H1 (cell line): ENCODE data around the gene DIP2C. TPM values are rescaled to one million over a fixed set of nuclear protein-coding genes. Genes with fewer than 3 reads are reported as not detected.

Experiments used
- CTCF ChIA-PET: fragments of 300-600 bp; sonication (Branson Sonifier 250); formaldehyde crosslinking; loops from one replicate; lab custom pipeline; 2021; ENCODE audit not compliant: partially characterized antibody; lab: Charles Lee
- POLR2A ChIA-PET: fragments of 300-600 bp; sonication (Branson Sonifier 250); formaldehyde crosslinking; loops from one replicate; lab custom pipeline; 2021; ENCODE audit warnings: inconsistent platforms; ENCODE audit not compliant: partially characterized antibody; lab: Charles Lee
- DNase-seq, 2 experiments: peaks; one replicate each; pipeline versions ENCODE4 v3.0.0 to v3.0.0-alpha.2; 2010 to 2022; ENCODE audit warnings: low spot score in 2 of 2, low read depth in 1 of 2, mixed read lengths in 1 of 2
- FAIRE-seq: peaks from 2 replicates; lab custom pipeline; 2011; peaks lifted over from hg19 to GRCh38; lab: Jason Lieb, UNC
- H2AFZ ChIP-seq: 2 replicates; pipeline ENCODE4 v1.8.1; 2012; ENCODE audit warnings: low read length, inconsistent platforms
- H2AK5ac ChIP-seq: 2 replicates; pipeline ENCODE4 v1.6.1; 2013; ENCODE audit warnings: low read depth, low read length
- H2BK120ac ChIP-seq: replicated peaks from 2 replicates; pipeline ENCODE3; 2013; ENCODE audit warnings: low read depth, low read length, inconsistent platforms
- H2BK12ac ChIP-seq: 2 replicates; pipeline ENCODE4 v1.6.1; 2013; ENCODE audit warnings: low read depth, low read length
- H2BK15ac ChIP-seq: 2 replicates; pipeline ENCODE4 v1.6.1; 2013; ENCODE audit warnings: low read length
- H2BK20ac ChIP-seq: 2 replicates; pipeline ENCODE4 v1.6.1; 2013; ENCODE audit warnings: low read length
- H2BK5ac ChIP-seq: 2 replicates; pipeline ENCODE4 v1.6.1; 2013; ENCODE audit warnings: low read depth, low read length
- H3K14ac ChIP-seq: 2 replicates; pipeline ENCODE4 v1.6.1; 2013; ENCODE audit warnings: inconsistent platforms; ENCODE audit not compliant: insufficient read length
- H3K18ac ChIP-seq: 2 replicates; pipeline ENCODE4 v1.6.1; 2013; ENCODE audit warnings: low read length; ENCODE audit errors: extremely low read depth
- H3K23ac ChIP-seq: 2 replicates; pipeline ENCODE4 v1.6.1; 2013; ENCODE audit warnings: inconsistent platforms; ENCODE audit not compliant: insufficient read length
- H3K23me2 ChIP-seq: 2 replicates; pipeline ENCODE4 v1.6.1; 2013; ENCODE audit warnings: low read depth, low read length
- H3K27ac ChIP-seq: 2 replicates; pipeline ENCODE4 v1.6.1; 2011; ENCODE audit warnings: low read depth, low read length, inconsistent platforms
- H3K27me3 ChIP-seq, 4 experiments: replicated peaks in 1 of 4; 1 replicate in 1 of 4; 2 replicates in 3 of 4; pipeline versions ENCODE4 v1.6.1 to v1.8.1; 2011 to 2013; ENCODE audit warnings: low read length in 3 of 4, mild to moderate bottlenecking in 3 of 4, inconsistent platforms in 2 of 4, mixed read lengths in 2 of 4, moderate library complexity in 1 of 4; ENCODE audit not compliant: control insufficient read depth in 3 of 4, insufficient read depth in 3 of 4; ENCODE audit errors: extremely low read depth in 1 of 4
- H3K36me3 ChIP-seq, 4 experiments: 2 replicates each; pipeline versions ENCODE4 v1.6.1 to v1.8.1; 2011 to 2013; ENCODE audit warnings: mild to moderate bottlenecking in 4 of 4, low read length in 3 of 4, moderate library complexity in 2 of 4, control low read depth in 1 of 4, inconsistent platforms in 1 of 4; ENCODE audit not compliant: insufficient read depth in 4 of 4, control insufficient read depth in 2 of 4
- H3K4ac ChIP-seq: replicated peaks from 2 replicates; pipeline ENCODE3; 2013; ENCODE audit warnings: low read length, low read depth, mixed read lengths, inconsistent platforms; ENCODE audit not compliant: insufficient read length
- H3K4me1 ChIP-seq, 4 experiments: replicated peaks in 1 of 4; 1 replicate in 1 of 4; 2 replicates in 3 of 4; pipeline versions ENCODE4 v1.6.1 to v1.8.1; 2011 to 2013; ENCODE audit warnings: low read length in 3 of 4, inconsistent platforms in 2 of 4, mixed read lengths in 1 of 4; ENCODE audit not compliant: insufficient read depth in 4 of 4, control insufficient read depth in 3 of 4
- H3K4me2 ChIP-seq, 2 experiments: 2 replicates each; pipeline versions ENCODE4 v1.6.1 to v1.8.1; 2011 to 2013; ENCODE audit warnings: low read depth in 2 of 2, low read length in 2 of 2, control low read depth in 1 of 2, inconsistent platforms in 1 of 2, mild to moderate bottlenecking in 1 of 2; ENCODE audit not compliant: insufficient read depth in 1 of 2
- H3K4me3 ChIP-seq, 4 experiments: fragments of 200-600, 300-600 bp in 1 of 4; sonication (generic), shearing (Covaris generic), sonication (Bioruptor Twin) in 1 of 4; 2 replicates each; pipeline versions ENCODE4 v1.5.1 to v1.8.1; 2011 to 2016; ENCODE audit warnings: low read length in 4 of 4, low read depth in 3 of 4, control low read depth in 2 of 4, inconsistent platforms in 2 of 4, mild to moderate bottlenecking in 2 of 4, mixed read lengths in 1 of 4, moderate library complexity in 1 of 4; ENCODE audit not compliant: insufficient read depth in 2 of 4; ENCODE audit errors: extremely low read depth in 1 of 4
- H3K56ac ChIP-seq: replicated peaks from 2 replicates; pipeline ENCODE3; 2013; ENCODE audit warnings: low read depth, mild to moderate bottlenecking, mixed read lengths, low read length, inconsistent platforms; ENCODE audit not compliant: insufficient read length
- H3K79me1 ChIP-seq: 2 replicates; pipeline ENCODE4 v1.6.1; 2013; ENCODE audit warnings: low read depth, low read length, control low read depth
- H3K79me2 ChIP-seq, 2 experiments: 2 replicates each; pipeline versions ENCODE4 v1.6.1 to v1.8.1; 2012 to 2013; ENCODE audit warnings: low read length in 2 of 2, mild to moderate bottlenecking in 2 of 2, inconsistent platforms in 1 of 2; ENCODE audit not compliant: insufficient read depth in 2 of 2, control insufficient read depth in 1 of 2
- H3K9ac ChIP-seq, 4 experiments: replicated peaks in 1 of 4; 1 replicate in 1 of 4; 2 replicates in 3 of 4; pipeline versions ENCODE4 v1.6.1 to v1.8.1; 2011 to 2013; ENCODE audit warnings: low read depth in 3 of 4, low read length in 3 of 4, control low read depth in 2 of 4, mild to moderate bottlenecking in 2 of 4, moderate library complexity in 2 of 4, inconsistent platforms in 1 of 4; ENCODE audit errors: extremely low read depth in 1 of 4
- H3K9me3 ChIP-seq, 2 experiments: 2 replicates each; pipeline versions ENCODE4 v1.6.1 to v1.8.1; 2012 to 2013; ENCODE audit warnings: mild to moderate bottlenecking in 2 of 2, moderate library complexity in 2 of 2, control low read depth in 1 of 2, inconsistent platforms in 1 of 2, low read depth in 1 of 2, low read length in 1 of 2, mixed read lengths in 1 of 2; ENCODE audit not compliant: insufficient read depth in 2 of 2
- H4K20me1 ChIP-seq, 2 experiments: replicated peaks in 1 of 2; 2 replicates each; pipeline versions ENCODE3 to v1.8.1; 2011 to 2013; ENCODE audit warnings: inconsistent platforms in 2 of 2, low read length in 2 of 2, mild to moderate bottlenecking in 1 of 2; ENCODE audit not compliant: insufficient read depth in 2 of 2, control insufficient read depth in 1 of 2
- H4K5ac ChIP-seq: 2 replicates; pipeline ENCODE4 v1.6.1; 2013; ENCODE audit warnings: low read length, low read depth, mixed read lengths, inconsistent platforms; ENCODE audit not compliant: insufficient read length
- H4K8ac ChIP-seq: 2 replicates; pipeline ENCODE4 v1.8.0; 2013; ENCODE audit warnings: mild to moderate bottlenecking, moderate library complexity, low read length, inconsistent platforms; ENCODE audit not compliant: insufficient read depth; ENCODE audit errors: extremely low read depth
- H4K91ac ChIP-seq: replicated peaks from 2 replicates; pipeline ENCODE3; 2013; ENCODE audit warnings: low read length, mixed read lengths, inconsistent platforms; ENCODE audit not compliant: insufficient read length
- CBX5 ChIP-seq: fragments of 300-800, 300-1000 bp; sonication (generic); IDR thresholded peaks from 2 replicates; pipeline ENCODE4 v1.7.1; 2016; ENCODE audit warnings: antibody characterized with exemption, low read length, low read depth
- CHD2 ChIP-seq: IDR thresholded peaks from 2 replicates; pipeline ENCODE4 v1.6.1; 2012; ENCODE audit warnings: low read length, improper control_type of control experiment
- FOSL1 ChIP-seq: IDR thresholded peaks from 2 replicates; pipeline ENCODE4 v1.6.1; 2011; ENCODE audit warnings: mild to moderate bottlenecking, low read depth, low read length, moderate library complexity; ENCODE audit not compliant: insufficient read depth
- HDAC2 ChIP-seq, 2 experiments: fragments of 300-600 bp in 1 of 2; sonication (generic) in 1 of 2; IDR thresholded peaks; 2 replicates each; pipeline ENCODE4 v1.6.1; 2011 to 2012; ENCODE audit warnings: low read depth in 2 of 2, low read length in 2 of 2, mild to moderate bottlenecking in 2 of 2, moderate library complexity in 2 of 2, borderline replicate concordance in 1 of 2, inconsistent platforms in 1 of 2
- NANOG ChIP-seq: IDR thresholded peaks from 2 replicates; pipeline ENCODE4 v1.6.1; 2011; ENCODE audit warnings: low read length, low read depth, mild to moderate bottlenecking, inconsistent platforms; ENCODE audit not compliant: insufficient read depth, poor library complexity, severe bottlenecking
- PHF8 ChIP-seq: fragments of 200-600 bp; sonication (generic); conservative IDR thresholded peaks from 2 replicates; pipeline ENCODE4 v1.7.1; 2012; ENCODE audit warnings: low read depth, mild to moderate bottlenecking, inconsistent platforms, low read length, moderate library complexity
- RAD21 ChIP-seq, 2 experiments: IDR thresholded peaks in 1 of 2; conservative IDR thresholded peaks in 1 of 2; 2 replicates each; pipeline ENCODE4 v1.6.1; 2011; ENCODE audit warnings: low read depth in 2 of 2, low read length in 2 of 2, improper control_type of control experiment in 1 of 2, inconsistent platforms in 1 of 2, mild to moderate bottlenecking in 1 of 2, moderate library complexity in 1 of 2
- SIX5 ChIP-seq: IDR thresholded peaks from 2 replicates; pipeline ENCODE4 v1.6.1; 2011; ENCODE audit warnings: mild to moderate bottlenecking, low read depth, low read length
- SUZ12 ChIP-seq: fragments of 200-600 bp; sonication (generic); IDR thresholded peaks from 2 replicates; pipeline ENCODE4 v1.6.1; 2012; ENCODE audit warnings: mild to moderate bottlenecking, inconsistent platforms, low read length, moderate library complexity, mixed read lengths
- WGBS, 2 experiments: shearing (Covaris generic) in 1 of 2; methylation state at CpG; one replicate each; pipeline versions ENCODE4 v1.1.6 to v1.1.7; 2013 to 2015; ENCODE audit warnings: low lambda C conversion rate in 2 of 2, mixed read lengths in 2 of 2, inconsistent platforms in 1 of 2, low coverage in 1 of 2, missing lambda C conversion rate in 1 of 2; ENCODE audit not compliant: insufficient replicate concordance in 2 of 2, insufficient coverage in 1 of 2, insufficient read length in 1 of 2; ENCODE audit errors: extremely low coverage in 1 of 2, missing lambda C conversion rate in 1 of 2; 5-methylcytosine and 5-hydroxymethylcytosine counted together
- polyA plus RNA-seq, 7 experiments: library from polyadenylated mRNA; depleted of rRNA in 3 of 7; stranded (reverse) in 5 of 7; unstranded in 2 of 7; fragments of >200 nt in 5 of 7; fragments of 200-250 nt in 2 of 7; gene quantifications; 1 replicate in 5 of 7; 2 replicates in 1 of 7; 4 replicates in 1 of 7; pipeline versions ENCODE4 v1.2.1 to v1.2.3, GENCODE V29; 2011 to 2013; ENCODE audit warnings: missing spikeins in 2 of 7, mixed read lengths in 2 of 7
- total RNA-seq: library from RNA; stranded (reverse); fragmentation: NEBNext Ultra II Directional; extraction: Animal tissue kit (Norgen Biotek cat#: 25700); gene quantifications from 2 replicates; pipeline ENCODE4 v1.2.1, GENCODE V29; 2021

Gene DIP2C
- total and polyA plus RNA-seq, 2 of the 8 experiments (the other 6 are each of a cell fraction or from before 2014, with no cell fraction given), result 3.8 to 9.3 TPM

DNA sequence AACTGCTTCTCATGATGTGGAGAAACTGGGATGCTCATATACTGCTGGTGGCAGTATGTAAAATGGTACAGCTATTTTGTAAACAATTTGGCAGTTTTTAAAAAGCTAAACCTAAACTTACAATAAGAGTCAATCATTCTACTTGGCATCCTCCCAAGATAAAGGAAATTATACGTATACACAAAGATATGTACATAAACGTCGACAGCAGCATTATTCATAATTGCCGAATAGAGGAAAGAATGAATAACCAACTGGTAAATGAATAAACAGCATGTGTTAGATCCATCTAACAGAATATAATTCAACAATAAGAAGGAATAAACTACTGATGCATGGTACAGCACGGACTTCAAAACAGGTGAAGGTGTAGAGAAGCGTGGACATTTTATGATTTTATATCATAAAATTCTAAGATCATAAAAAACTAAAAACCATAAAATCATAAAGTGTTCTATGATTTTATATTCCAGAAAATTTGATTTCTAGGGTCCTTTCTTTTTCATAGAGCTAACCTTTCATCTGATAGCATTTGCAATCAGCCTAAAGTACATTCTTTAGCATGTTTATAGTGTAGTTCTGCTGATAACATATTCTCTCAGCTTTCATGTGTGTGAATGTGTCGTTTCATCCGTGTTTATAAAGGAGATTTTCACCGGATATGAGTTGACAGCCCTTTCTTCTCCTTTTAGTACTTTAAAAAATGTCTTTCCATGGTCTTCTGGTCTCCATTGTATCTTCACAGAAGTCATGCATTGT lies 261.5 kb downstream of the DIP2C start:
- H2BK15ac ChIP-seq, result no peak overlapping the region
- H2BK5ac ChIP-seq, result no peak overlapping the region
- no peak overlapping the region for H3K4me2 ChIP-seq
- no peaks in the 10 kb centered on the region for H3K79me2 ChIP-seq
- no peak overlapping the region for H2AFZ ChIP-seq
- CTCF ChIA-PET, result interaction anchor here (0.9 to 2.7 kb wide), 5 partner anchors 11 to 48 kb away, joined by 3 to 16 read pairs (median 3); no protein-coding TSS in a partner anchor
- no peak overlapping the region for H3K18ac ChIP-seq
- no peak overlapping the region for H2BK12ac ChIP-seq
- DNase-seq, result no peak
- POLR2A ChIA-PET, result no interaction called here
- H2BK20ac ChIP-seq, result no peak overlapping the region
- no peak overlapping the region for H3K4ac ChIP-seq
- H4K8ac ChIP-seq, result no peak overlapping the region
- H3K36me3 ChIP-seq, result no peaks in the 10 kb centered on the region
- no peak overlapping the region for H2AK5ac ChIP-seq
- H4K91ac ChIP-seq, result no peak overlapping the region
- no peak overlapping the region for H3K9ac ChIP-seq
- H3K27ac ChIP-seq, result no peak overlapping the region
- H3K14ac ChIP-seq, result no peak overlapping the region
- no peak overlapping the region for H2BK120ac ChIP-seq
- no peaks in the 10 kb centered on the region for H3K4me1 ChIP-seq
- H3K23me2 ChIP-seq, result no peaks in the 10 kb centered on the region
- H3K23ac ChIP-seq, result no peak overlapping the region
- peaks cover 3% of the 10 kb centered on the region; the same call in 1 of the 2 replicates for H3K79me1 ChIP-seq
- FAIRE-seq, result no peak
- no peak overlapping the region for H3K56ac ChIP-seq
- H3K4me3 ChIP-seq, result no peak overlapping the region
- 91% methylated on average over 9 of the region's 9 CpGs; no CpG with 5 or more reads in 1 of the 2 experiments for WGBS, 2 experiments
- H4K5ac ChIP-seq, result no peak overlapping the region
- no peaks in the 10 kb centered on the region for H3K27me3 ChIP-seq
- no peaks in the 10 kb centered on the region for H3K9me3 ChIP-seq
- H4K20me1 ChIP-seq, result no peaks in the 10 kb centered on the region
- TF ChIP-seq CHD2 (no peak), SIX5 (no peak), HDAC2 (IDR thresholded peaks at IDR 0.05; ENCODE audit: borderline replicate concordance in 1 of 2, low read depth in 2 of 2, low read length in 2 of 2) (no peak), PHF8 (no peak), FOSL1 (no peak), RAD21 (IDR thresholded peaks at IDR 0.05 in 1 of 2, conservative IDR thresholded peaks at IDR 0.05 in 1 of 2; ENCODE audit: low read depth in 2 of 2, low read length in 2 of 2) (no peak), SUZ12 (no peak), NANOG (no peak), CBX5 (no peak)
